T-cell (primary cell): Measurements from ENCODE around the gene PDC. TPM values are rescaled to one million over a fixed set of nuclear protein-coding genes. Genes with fewer than 3 reads are reported as not detected.
A peak's percentile ranks its signal among the peaks of the same experiment; 100 is the strongest.

Source experiments
- ATAC-seq, 4 experiments: fragments of 200-7000 bp in 3 of 4; fragments of 150-1000 bp in 1 of 4; cut with Tn5 transposase; replicated peaks in 1 of 4; 1 replicate in 3 of 4; 2 replicates in 1 of 4; pipeline ENCODE4 v1.10.0; 2021; ENCODE audit warnings: moderate library complexity in 3 of 4, mild to moderate bottlenecking in 2 of 4, moderate number of reproducible peaks in 1 of 4
- CTCF ChIA-PET, 2 donors: fragments of 300-600 bp; sonication (Branson Sonifier 250); formaldehyde crosslinking; loops; one replicate each; lab custom pipeline; 2022; ENCODE audit warnings: antibody characterized with exemption in 2 of 2; lab: Charles Lee
- POLR2A ChIA-PET, 2 donors: fragments of 300-600 bp; sonication (Branson Sonifier 250); formaldehyde crosslinking; loops; one replicate each; lab custom pipeline; 2022; ENCODE audit warnings: antibody characterized with exemption in 2 of 2; lab: Charles Lee
- DNase-seq, 35 experiments: peaks; one replicate each; pipeline versions ENCODE4 v3.0.0 to v3.0.0-alpha.2; 2013 to 2023
- H3K27ac ChIP-seq: one replicate; pipeline ENCODE4 v1.5.1; 2013; ENCODE audit warnings: low read length
- H3K27me3 ChIP-seq, 2 experiments: replicated peaks in 1 of 2; 1 replicate in 1 of 2; 2 replicates in 1 of 2; pipeline versions ENCODE4 v1.6.1 to v1.7.0; 2013; ENCODE audit warnings: low read length in 1 of 2, mixed read lengths in 1 of 2; ENCODE audit not compliant: control insufficient read depth in 2 of 2, insufficient read depth in 2 of 2; ENCODE audit errors: extremely low read depth in 1 of 2
- H3K36me3 ChIP-seq, 2 donors: 1 replicate in 1 of 2; 2 replicates in 1 of 2; pipeline versions ENCODE4 v1.6.1 to v1.7.0; 2013; ENCODE audit warnings: low read length in 1 of 2; ENCODE audit not compliant: control insufficient read depth in 2 of 2, insufficient read depth in 1 of 2; ENCODE audit errors: extremely low read depth in 1 of 2
- H3K4me1 ChIP-seq, 2 experiments: 1 replicate in 1 of 2; 2 replicates in 1 of 2; pipeline versions ENCODE4 v1.6.1 to v1.7.0; 2013; ENCODE audit warnings: low read length in 2 of 2, mixed read lengths in 1 of 2; ENCODE audit not compliant: insufficient read depth in 2 of 2, control insufficient read depth in 1 of 2; ENCODE audit errors: extremely low read depth in 1 of 2
- H3K4me3 ChIP-seq, 2 donors: 1 replicate in 1 of 2; 2 replicates in 1 of 2; pipeline versions ENCODE4 v1.5.1 to v1.7.0; 2013; ENCODE audit warnings: mild to moderate bottlenecking in 2 of 2, low read length in 1 of 2, moderate library complexity in 1 of 2; ENCODE audit not compliant: control insufficient read depth in 1 of 2; ENCODE audit errors: extremely low read depth in 1 of 2
- H3K9me3 ChIP-seq: 2 replicates; pipeline ENCODE4 v1.7.0; 2013
- H3K27ac Mint-ChIP-seq, 2 donors: one replicate each; pipeline ENCODE4 v1.8.0; 2020 to 2021; ENCODE audit warnings: mild to moderate bottlenecking in 2 of 2, mixed read lengths in 2 of 2
- H3K27me3 Mint-ChIP-seq, 2 donors: one replicate each; pipeline ENCODE4 v1.8.0; 2021 to 2022; ENCODE audit warnings: mixed read lengths in 2 of 2
- H3K36me3 Mint-ChIP-seq: one replicate; pipeline ENCODE4 v1.8.0; 2021; ENCODE audit warnings: mixed read lengths
- H3K4me1 Mint-ChIP-seq, 3 donors: one replicate each; pipeline ENCODE4 v1.8.0; 2020 to 2022; ENCODE audit warnings: mixed read lengths in 3 of 3, mild to moderate bottlenecking in 1 of 3
- H3K4me3 Mint-ChIP-seq, 3 donors: one replicate each; pipeline ENCODE4 v1.8.0; 2020 to 2022; ENCODE audit warnings: mild to moderate bottlenecking in 3 of 3, mixed read lengths in 3 of 3, moderate library complexity in 3 of 3
- H3K9me3 Mint-ChIP-seq, 3 donors: one replicate each; pipeline ENCODE4 v1.8.0; 2020 to 2022; ENCODE audit warnings: mixed read lengths in 3 of 3
- WGBS: methylation state at CpG from one replicate; pipeline ENCODE4 v1.1.5; 2013; ENCODE audit warnings: missing lambda C conversion rate; ENCODE audit not compliant: insufficient coverage; 5-methylcytosine and 5-hydroxymethylcytosine counted together
- total RNA-seq, 35 experiments: library from RNA in 6 of 35; stranded (reverse) in 6 of 35; fragments of 120-200 nt in 1 of 35; gene quantifications; one replicate each; pipeline versions ENCODE4 v1.2.1 to v1.2.4 and lab custom pipeline; 2013 to 2026

The PDC gene
- total RNA-seq, 5 donors from 2014 or later (not counting 1 experiment from before 2014, with no cell fraction given), result not detected

DNA sequence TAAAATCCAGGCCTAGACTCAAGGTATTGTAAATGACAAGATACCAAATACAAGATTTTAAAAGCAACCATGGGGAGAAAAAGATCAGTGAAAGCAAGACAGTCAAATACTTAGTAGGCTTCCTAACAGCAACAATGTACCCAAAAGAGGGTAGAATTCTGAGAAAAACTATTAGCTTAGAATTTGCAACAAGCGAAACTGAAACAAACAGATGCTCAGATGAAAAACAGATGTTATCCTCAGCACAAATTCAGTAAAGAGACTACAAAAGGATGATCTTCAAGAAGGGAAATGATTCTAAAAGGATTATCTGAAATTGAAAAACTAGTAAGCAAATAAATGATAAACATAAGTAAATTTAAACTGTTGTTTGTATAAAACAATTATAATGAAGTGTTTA, 40.0 kb downstream of the PDC start:
- Histone ChIP-seq H3K27ac (no peak overlapping the region), H3K4me3 (no peak overlapping the region), H3K9me3 (no peaks in the 10 kb centered on the region), H3K4me1 (no peaks in the 10 kb centered on the region), H3K27me3 (no peaks in the 10 kb centered on the region), H3K36me3 (peaks cover 0 to 9% of the 10 kb centered on the region in 2 donors)
- Mint-ChIP-seq H3K27ac (peak overlapping the region; percentile 54 to 73), H3K4me1 (peaks cover 1 to 11% (median 10%) of the 10 kb centered on the region in 3 donors), H3K4me3 (no peak overlapping the region), H3K9me3 (no peaks in the 10 kb centered on the region), H3K27me3 (no peaks in the 10 kb centered on the region), H3K36me3 (peaks cover 37% of the 10 kb centered on the region)
- ATAC-seq (no peak), DNase-seq (no peak)
- ChIA-PET CTCF (interaction anchor here in 1 of 2 donors (1.4 kb wide), 1 partner anchor 46 kb away, joined by 5 read pairs; the partner anchor contains the start of gene TPR), POLR2A (no interaction called here)
- no CpG with 5 or more reads among the region's 1 CpG for WGBS

DNA sequence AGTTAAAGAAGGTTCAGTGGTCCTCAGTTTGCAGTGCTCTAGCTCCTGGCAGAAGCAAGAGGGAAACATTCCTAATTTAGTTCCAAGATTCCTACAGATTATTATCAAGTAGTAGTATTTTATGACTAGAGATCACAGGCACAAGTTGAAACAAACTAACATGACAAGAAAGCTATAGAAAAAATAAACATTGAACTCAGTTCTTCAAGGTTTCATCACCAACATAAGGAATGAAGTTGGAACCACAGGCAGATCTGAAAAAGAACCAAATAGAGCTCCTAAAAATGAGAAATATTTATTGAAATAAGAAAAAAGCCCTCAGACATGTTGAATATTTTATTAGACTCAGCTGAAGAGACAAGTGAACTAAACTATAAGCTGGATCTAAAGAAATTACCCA, 40.6 kb downstream of the PDC start:
- Mint-ChIP-seq H3K36me3 (peaks cover 36% of the 10 kb centered on the region), H3K4me1 (peaks cover 1 to 11% (median 10%) of the 10 kb centered on the region in 3 donors), H3K27me3 (no peaks in the 10 kb centered on the region), H3K4me3 (no peak overlapping the region), H3K27ac (peak overlapping the region; percentile 54 to 73), H3K9me3 (no peaks in the 10 kb centered on the region)
- DNase-seq (no peak), ATAC-seq (no peak)
- no peaks in the 10 kb centered on the region for H3K9me3 ChIP-seq
- H3K36me3 ChIP-seq, result peaks cover 0 to 9% of the 10 kb centered on the region in 2 donors
- no peak overlapping the region for H3K4me3 ChIP-seq
- ChIA-PET POLR2A (no interaction called here), CTCF (interaction anchor here in 1 of 2 donors (1.4 kb wide), 1 partner anchor 45 kb away, joined by 5 read pairs; the partner anchor contains the start of gene TPR)
- no peak overlapping the region for H3K27ac ChIP-seq
- H3K4me1 ChIP-seq, result no peaks in the 10 kb centered on the region
- no peaks in the 10 kb centered on the region for H3K27me3 ChIP-seq

DNA sequence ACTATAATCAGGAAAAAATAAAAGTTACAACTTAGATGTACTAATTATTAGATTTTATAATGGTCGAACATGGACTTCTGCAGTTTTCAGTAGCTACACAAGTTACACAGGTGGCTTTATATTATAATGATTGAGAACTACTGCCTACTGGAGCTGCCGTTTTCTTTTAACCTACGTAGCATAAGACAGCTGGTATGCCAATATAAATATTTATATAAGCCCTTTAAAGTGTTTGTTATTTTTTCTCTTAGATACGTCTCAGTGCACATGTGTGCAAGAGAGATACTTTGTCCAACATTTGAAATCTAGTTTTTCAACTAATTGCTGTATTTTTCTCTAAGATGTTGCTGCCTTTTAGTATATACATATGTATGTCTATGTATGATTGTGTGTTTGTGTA, 42.4 kb downstream of the PDC start:
- Histone ChIP-seq H3K27ac (no peak overlapping the region), H3K4me3 (no peak overlapping the region), H3K9me3 (no peaks in the 10 kb centered on the region), H3K4me1 (no peaks in the 10 kb centered on the region), H3K36me3 (peaks cover 0 to 9% of the 10 kb centered on the region in 2 donors), H3K27me3 (no peaks in the 10 kb centered on the region)
- peaks cover 33% of the 10 kb centered on the region for H3K36me3 Mint-ChIP-seq
- ChIA-PET POLR2A (interaction anchor here in 1 of 2 donors (0.5 kb wide), 1 partner anchor 34 kb away, joined by 3 read pairs; no protein-coding TSS in a partner anchor), CTCF (interaction anchor here (1.0 to 1.1 kb wide), 2 partner anchors 12 to 19 kb away, joined by 4 to 6 read pairs; no protein-coding TSS in a partner anchor)
- H3K27ac Mint-ChIP-seq, result no peak overlapping the region
- DNase-seq (no peak), ATAC-seq (no peak)
- no peaks in the 10 kb centered on the region for H3K9me3 Mint-ChIP-seq
- WGBS, result no CpG with 5 or more reads among the region's 4 CpGs
- H3K4me3 Mint-ChIP-seq, result no peak overlapping the region
- H3K27me3 Mint-ChIP-seq, result no peaks in the 10 kb centered on the region
- H3K4me1 Mint-ChIP-seq, result peaks cover 1 to 11% (median 10%) of the 10 kb centered on the region in 3 donors

DNA sequence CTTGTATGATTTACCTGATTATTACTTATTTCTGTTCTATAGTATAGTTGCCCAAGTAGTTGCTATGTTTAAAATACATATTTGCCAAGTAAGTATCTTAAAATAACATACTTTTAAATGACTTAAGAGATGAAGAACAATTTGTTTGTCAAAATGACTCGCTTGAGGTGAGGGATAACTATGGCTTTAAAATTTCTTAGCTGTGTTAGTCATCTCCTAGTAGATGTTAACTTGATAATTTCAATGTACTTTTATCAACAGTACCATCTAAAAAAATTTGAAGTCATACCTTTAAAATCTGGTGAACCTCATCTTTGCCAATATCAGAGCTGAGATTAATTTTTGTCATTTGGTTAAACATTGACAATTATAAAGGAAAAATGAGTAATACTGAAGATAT, 47.6 kb downstream of the PDC start:
- peaks cover 0 to 14% of the 10 kb centered on the region in 2 donors for H3K36me3 ChIP-seq
- no peak overlapping the region for H3K27ac ChIP-seq
- no peak overlapping the region for H3K4me3 ChIP-seq
- no peak for ATAC-seq
- Mint-ChIP-seq H3K9me3 (no peaks in the 10 kb centered on the region), H3K4me1 (no peaks in the 10 kb centered on the region), H3K36me3 (peaks cover 13% of the 10 kb centered on the region), H3K4me3 (no peak overlapping the region), H3K27me3 (no peaks in the 10 kb centered on the region), H3K27ac (no peak overlapping the region)
- no peaks in the 10 kb centered on the region for H3K27me3 ChIP-seq
- CTCF ChIA-PET, result no interaction called here
- DNase-seq, result no peak
- POLR2A ChIA-PET, result no interaction called here
- H3K4me1 ChIP-seq, result no peaks in the 10 kb centered on the region
- no peaks in the 10 kb centered on the region for H3K9me3 ChIP-seq
- WGBS, result no CpG with 5 or more reads among the region's 1 CpG

DNA sequence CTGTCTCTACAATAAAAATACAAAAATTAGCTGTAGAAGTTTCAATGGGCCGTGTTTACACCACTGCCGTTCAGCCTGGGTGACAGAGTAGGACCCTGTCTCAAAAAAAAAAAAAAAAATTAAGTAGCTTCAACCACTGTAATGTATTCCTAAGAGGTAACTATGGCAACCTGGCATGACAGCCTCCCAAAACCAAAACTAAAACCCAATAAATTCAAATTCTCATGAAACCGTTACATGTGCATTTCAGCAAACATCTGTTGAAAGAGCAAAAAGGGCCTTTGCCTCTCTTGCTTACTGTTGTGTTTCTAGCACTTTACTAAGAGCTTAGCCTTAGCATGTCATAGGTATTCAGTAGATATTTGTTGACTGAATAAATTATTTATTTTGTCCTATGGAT, 51.8 kb downstream of the PDC start:
- WGBS, result no CpG with 5 or more reads among the region's 3 CpGs
- DNase-seq (no peak), ATAC-seq (no peak)
- H3K27ac Mint-ChIP-seq, result no peak overlapping the region
- ChIA-PET POLR2A (interaction anchor here in 1 of 2 donors (0.7 kb wide), 1 partner anchor 10 kb away, joined by 3 read pairs; no protein-coding TSS in a partner anchor), CTCF (interaction anchor here in 1 of 2 donors (0.6 kb wide), 2 partner anchors 14 to 84 kb away, joined by 3 read pairs; no protein-coding TSS in a partner anchor)
- Histone ChIP-seq H3K4me3 (no peak overlapping the region), H3K9me3 (no peaks in the 10 kb centered on the region), H3K27ac (no peak overlapping the region), H3K4me1 (no peaks in the 10 kb centered on the region), H3K36me3 (peaks cover 0 to 26% of the 10 kb centered on the region in 2 donors), H3K27me3 (no peaks in the 10 kb centered on the region)
- H3K36me3 Mint-ChIP-seq, result peaks cover 35% of the 10 kb centered on the region
- no peaks in the 10 kb centered on the region for H3K27me3 Mint-ChIP-seq
- H3K4me1 Mint-ChIP-seq, result no peaks in the 10 kb centered on the region
- H3K4me3 Mint-ChIP-seq, result no peak overlapping the region
- H3K9me3 Mint-ChIP-seq, result no peaks in the 10 kb centered on the region

DNA sequence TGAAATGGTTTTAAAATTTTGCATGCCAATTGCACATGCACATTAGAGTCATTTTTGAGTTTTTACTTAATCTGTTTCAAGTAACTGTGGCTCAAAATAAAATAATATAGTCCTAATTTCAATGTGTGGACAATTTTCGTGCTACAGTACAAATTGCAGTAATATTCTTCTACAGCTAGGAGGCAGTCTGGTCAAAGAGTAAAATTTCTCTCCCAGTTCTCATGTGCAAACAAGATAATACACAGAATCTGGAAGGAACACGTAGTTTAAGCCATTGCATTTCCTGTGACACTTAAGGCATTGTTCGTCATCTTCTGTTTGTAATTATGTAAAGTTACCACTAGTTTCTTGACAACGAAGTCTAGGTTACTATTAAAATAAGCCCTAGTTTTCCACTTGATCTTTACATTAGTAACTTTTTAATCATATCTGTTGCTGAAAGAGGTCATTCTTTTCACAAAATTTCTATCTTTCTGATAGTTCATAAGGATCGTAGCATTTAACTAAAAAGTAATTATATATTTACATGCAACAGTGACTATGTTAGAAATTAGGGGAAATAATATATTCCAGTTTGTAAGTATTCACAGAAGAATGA, 56.4 kb downstream of the PDC start:
- ATAC-seq (peak in 3 of 4 experiments; percentile 31 to 90 (median 38)), DNase-seq (peak in 3 of 35 experiments; percentile 1 to 57 (median 9))

More for the DNA sequence above, 56.4 kb downstream of the PDC start:
- Histone ChIP-seq H3K27me3 (no peaks in the 10 kb centered on the region), H3K9me3 (no peaks in the 10 kb centered on the region), H3K4me3 (no peak overlapping the region), H3K27ac (no peak overlapping the region), H3K4me1 (no peaks in the 10 kb centered on the region), H3K36me3 (peaks cover 0 to 29% of the 10 kb centered on the region in 2 donors)
- Mint-ChIP-seq H3K4me1 (no peaks in the 10 kb centered on the region), H3K27ac (no peak overlapping the region), H3K9me3 (no peaks in the 10 kb centered on the region), H3K36me3 (peaks cover 38% of the 10 kb centered on the region), H3K27me3 (no peaks in the 10 kb centered on the region), H3K4me3 (no peak overlapping the region)
- POLR2A ChIA-PET, result no interaction called here
- no CpG with 5 or more reads among the region's 5 CpGs for WGBS
- CTCF ChIA-PET, result interaction anchor here in 1 of 2 donors (0.8 to 1.5 kb wide), 3 partner anchors 28 to 66 kb away, joined by 3 to 12 read pairs (median 3); partner anchors contain the start of genes ODR4 and TPR
